Neuronal stem cell (in vitro differentiated cells): ENCODE measurements around the gene KRT27.

Source experiments
- DNase-seq: peaks from one replicate; pipeline ENCODE4 v3.0.0-alpha.2; 2013; ENCODE audit warnings: low spot score
- H2AFZ ChIP-seq: one replicate; pipeline ENCODE4 v1.6.1; 2013; ENCODE audit warnings: mild to moderate bottlenecking, low read length, inconsistent platforms
- H2AK5ac ChIP-seq: 2 replicates; pipeline ENCODE4 v1.6.1; 2013; ENCODE audit warnings: low read depth, mild to moderate bottlenecking, inconsistent platforms, low read length, moderate library complexity, mixed read lengths
- H2BK120ac ChIP-seq: 2 replicates; pipeline ENCODE4 v1.6.1; 2013; ENCODE audit warnings: low read depth, mild to moderate bottlenecking, inconsistent platforms, low read length, moderate library complexity, mixed read lengths
- H2BK12ac ChIP-seq: one replicate; pipeline ENCODE4 v1.6.1; 2013; ENCODE audit warnings: low read length, inconsistent platforms
- H2BK15ac ChIP-seq: 2 replicates; pipeline ENCODE4 v1.6.1; 2013; ENCODE audit warnings: mild to moderate bottlenecking, low read length, inconsistent platforms, mixed read lengths
- H2BK5ac ChIP-seq: one replicate; pipeline ENCODE4 v1.6.1; 2013; ENCODE audit warnings: inconsistent platforms, mild to moderate bottlenecking, low read length, moderate library complexity
- H3K14ac ChIP-seq: one replicate; pipeline ENCODE4 v1.6.1; 2013; ENCODE audit warnings: low read length, inconsistent platforms
- H3K18ac ChIP-seq: 2 replicates; pipeline ENCODE4 v1.6.1; 2013; ENCODE audit warnings: low read length, inconsistent platforms
- H3K23ac ChIP-seq: 2 replicates; pipeline ENCODE4 v1.6.1; 2013; ENCODE audit warnings: low read depth, mild to moderate bottlenecking, mixed read lengths, low read length, inconsistent platforms; ENCODE audit not compliant: poor library complexity
- H3K27ac ChIP-seq: replicated peaks from 3 replicates; pipeline ENCODE4 v1.5.1; 2013; ENCODE audit warnings: low read length, inconsistent platforms
- H3K27me3 ChIP-seq, 3 experiments: 2 replicates each; pipeline ENCODE4 v1.6.1; 2013; ENCODE audit warnings: low read length in 3 of 3, mild to moderate bottlenecking in 2 of 3, inconsistent platforms in 1 of 3, low read depth in 1 of 3, mixed read lengths in 1 of 3, moderate library complexity in 1 of 3; ENCODE audit not compliant: control insufficient read depth in 3 of 3, insufficient read depth in 3 of 3
- H3K36me3 ChIP-seq, 2 donors: replicated peaks in 1 of 2; 2 replicates each; pipeline ENCODE4 v1.6.1; 2013; ENCODE audit warnings: low read length in 2 of 2; ENCODE audit not compliant: control insufficient read depth in 2 of 2, insufficient read depth in 2 of 2
- H3K4ac ChIP-seq: 2 replicates; pipeline ENCODE4 v1.6.1; 2013; ENCODE audit warnings: inconsistent platforms, mild to moderate bottlenecking, low read length, moderate library complexity
- H3K4me1 ChIP-seq, 2 donors: 1 replicate in 1 of 2; 2 replicates in 1 of 2; pipeline ENCODE4 v1.6.1; 2013; ENCODE audit warnings: low read length in 2 of 2, low read depth in 1 of 2; ENCODE audit not compliant: control insufficient read depth in 2 of 2, insufficient read depth in 1 of 2
- H3K4me2 ChIP-seq: one replicate; pipeline ENCODE4 v1.6.1; 2013; ENCODE audit warnings: mild to moderate bottlenecking, low read length, inconsistent platforms; ENCODE audit not compliant: insufficient read depth, poor library complexity, severe bottlenecking
- H3K4me3 ChIP-seq, 2 donors: 2 replicates each; pipeline ENCODE4 v1.5.1; 2013; ENCODE audit warnings: low read length in 2 of 2, mild to moderate bottlenecking in 2 of 2, inconsistent platforms in 1 of 2, moderate library complexity in 1 of 2
- H3K79me1 ChIP-seq: one replicate; pipeline ENCODE4 v1.6.1; 2013; ENCODE audit warnings: low read depth, mild to moderate bottlenecking, inconsistent platforms, low read length, moderate library complexity
- H3K9ac ChIP-seq: one replicate; pipeline ENCODE4 v1.6.1; 2013; ENCODE audit warnings: mild to moderate bottlenecking, low read depth, low read length, inconsistent platforms; ENCODE audit not compliant: poor library complexity
- H3K9me3 ChIP-seq, 2 donors: replicated peaks in 1 of 2; 2 replicates each; pipeline versions ENCODE3 to v1.6.1; 2013; ENCODE audit warnings: low read length in 2 of 2, mild to moderate bottlenecking in 2 of 2, inconsistent platforms in 1 of 2, low read depth in 1 of 2, mixed read lengths in 1 of 2, moderate library complexity in 1 of 2; ENCODE audit not compliant: control insufficient read depth in 2 of 2, insufficient read depth in 1 of 2
- H4K8ac ChIP-seq: one replicate; pipeline ENCODE4 v1.6.1; 2013; ENCODE audit warnings: low read depth, mild to moderate bottlenecking, inconsistent platforms, low read length, moderate library complexity
- H4K91ac ChIP-seq: one replicate; pipeline ENCODE4 v1.6.1; 2013; ENCODE audit warnings: low read length, low read depth, mild to moderate bottlenecking, inconsistent platforms; ENCODE audit not compliant: poor library complexity
- WGBS, 2 donors: extraction: QIAGEN DNeasy Blood & Tissue Kit; methylation state at CpG; one replicate each; pipeline ENCODE4 v1.1.7; 2013; ENCODE audit warnings: missing lambda C conversion rate in 2 of 2, mixed read lengths in 1 of 2; ENCODE audit not compliant: insufficient read length in 2 of 2, insufficient replicate concordance in 1 of 2; ENCODE audit errors: extremely low coverage in 2 of 2; 5-methylcytosine and 5-hydroxymethylcytosine counted together

KRT27 gene

DNA sequence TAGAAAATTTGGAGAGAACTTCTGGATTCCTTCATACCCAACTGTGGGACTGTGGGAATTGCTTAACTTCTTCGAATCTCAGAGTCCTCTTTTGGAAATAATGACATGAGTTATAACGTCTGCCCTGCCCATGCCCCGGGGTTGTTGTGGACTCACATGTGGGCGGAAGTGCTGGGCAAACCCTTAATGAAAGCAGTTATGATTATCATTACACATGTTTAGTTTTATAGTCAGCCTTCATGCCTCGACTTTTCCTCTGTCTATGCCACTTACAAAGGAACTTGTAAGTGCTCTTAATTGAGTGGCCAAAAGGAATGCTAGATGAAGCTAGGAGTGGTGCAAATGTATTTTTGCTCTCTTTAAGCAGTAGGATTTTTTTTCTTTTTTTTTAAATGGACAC is 3.9 kb downstream of the KRT27 start:
- Histone ChIP-seq H3K23ac (no peak overlapping the region), H3K9me3 (no peaks in the 10 kb centered on the region), H3K27me3 (peaks cover 0 to 14% (median 2%) of the 10 kb centered on the region in 3 experiments)

DNA sequence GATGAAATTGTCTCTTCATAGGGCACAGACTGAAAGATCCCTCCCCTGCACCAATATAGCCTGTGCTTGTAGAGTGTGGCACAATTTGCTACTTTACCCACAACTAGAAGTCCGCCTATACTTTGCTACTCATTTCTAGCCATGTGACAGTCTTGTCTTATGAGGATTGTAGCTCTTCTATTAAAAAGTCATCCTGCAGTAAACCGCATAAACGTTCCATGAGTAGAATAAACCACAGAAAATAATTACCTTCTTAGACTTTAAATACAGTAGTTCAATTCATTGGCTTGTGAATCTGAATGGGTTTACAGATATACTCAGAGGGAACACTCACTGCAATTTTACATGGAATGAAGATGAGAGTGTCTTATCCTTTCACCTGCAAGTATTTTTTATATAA is 4.4 kb downstream of the KRT27 start:
- no peak overlapping the region for H4K91ac ChIP-seq
- no peak overlapping the region for H3K18ac ChIP-seq
- H4K8ac ChIP-seq = no peak overlapping the region
- H2BK5ac ChIP-seq = no peak overlapping the region
- peaks cover 0 to 14% (median 2%) of the 10 kb centered on the region in 3 experiments for H3K27me3 ChIP-seq
- H3K27ac ChIP-seq = no peak overlapping the region
- H2BK120ac ChIP-seq = no peak overlapping the region
- no peaks in the 10 kb centered on the region for H3K9me3 ChIP-seq
- no peak overlapping the region for H2AK5ac ChIP-seq
- no peak overlapping the region for H3K4ac ChIP-seq
- no peak overlapping the region for H2BK12ac ChIP-seq
- H3K4me3 ChIP-seq = no peak overlapping the region
- no peaks in the 10 kb centered on the region for H3K4me1 ChIP-seq
- H3K9ac ChIP-seq = no peak overlapping the region
- no CpG with 5 or more reads among the region's 3 CpGs for WGBS, 2 donors
- H3K36me3 ChIP-seq = no peaks in the 10 kb centered on the region
- no peak overlapping the region for H3K14ac ChIP-seq
- no peak overlapping the region for H3K23ac ChIP-seq
- no peaks in the 10 kb centered on the region for H3K79me1 ChIP-seq
- no peak overlapping the region for H2BK15ac ChIP-seq
- H2AFZ ChIP-seq = no peak overlapping the region
- DNase-seq = no peak
- H3K4me2 ChIP-seq = no peak overlapping the region

More for the DNA sequence above, 3.9 kb downstream of the KRT27 start:
- H3K4me2 ChIP-seq = no peak overlapping the region
- no CpG with 5 or more reads among the region's 5 CpGs for WGBS, 2 donors
- no peaks in the 10 kb centered on the region for H3K79me1 ChIP-seq
- no peak overlapping the region for H4K8ac ChIP-seq
- H3K27ac ChIP-seq = no peak overlapping the region
- H4K91ac ChIP-seq = no peak overlapping the region
- no peak overlapping the region for H2AK5ac ChIP-seq
- no peaks in the 10 kb centered on the region for H3K36me3 ChIP-seq
- no peak overlapping the region for H2BK120ac ChIP-seq
- no peak overlapping the region for H2BK15ac ChIP-seq
- H3K4ac ChIP-seq = no peak overlapping the region
- H3K18ac ChIP-seq = no peak overlapping the region
- no peaks in the 10 kb centered on the region for H3K4me1 ChIP-seq
- no peak overlapping the region for H2BK12ac ChIP-seq
- no peak overlapping the region for H3K14ac ChIP-seq
- no peak overlapping the region for H3K4me3 ChIP-seq
- H3K9ac ChIP-seq = no peak overlapping the region
- H2AFZ ChIP-seq = no peak overlapping the region
- no peak for DNase-seq
- H2BK5ac ChIP-seq = no peak overlapping the region

DNA sequence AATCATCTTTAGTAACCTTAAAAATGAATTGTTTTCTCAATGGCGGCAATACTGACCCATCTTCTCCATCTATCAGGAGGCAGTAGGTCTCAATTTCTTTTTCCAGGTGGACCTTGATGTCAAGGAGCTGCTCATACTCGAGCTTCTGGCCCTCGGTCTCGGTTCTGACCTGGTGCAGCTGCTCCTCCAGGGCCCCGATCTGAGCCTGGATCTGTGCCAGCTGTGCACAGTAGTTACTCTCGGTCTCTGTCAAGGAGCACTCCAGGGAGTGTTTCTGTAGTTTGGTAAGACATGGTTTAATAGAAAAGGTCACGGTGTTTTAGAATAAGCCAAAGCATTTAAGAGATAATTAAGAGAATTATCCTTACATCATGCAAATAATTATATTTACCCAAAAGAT is 4.9 kb downstream of the KRT27 start:
- Histone ChIP-seq H3K9ac (no peak overlapping the region), H2BK15ac (no peak overlapping the region), H4K91ac (no peak overlapping the region), H3K9me3 (no peaks in the 10 kb centered on the region), H3K36me3 (no peaks in the 10 kb centered on the region), H3K14ac (no peak overlapping the region), H2BK5ac (no peak overlapping the region), H3K23ac (no peak overlapping the region), H3K4me1 (no peaks in the 10 kb centered on the region), H3K4me2 (no peak overlapping the region), H3K27me3 (peaks cover 0 to 16% (median 2%) of the 10 kb centered on the region in 3 experiments), H2AK5ac (no peak overlapping the region), H2AFZ (no peak overlapping the region), H2BK120ac (no peak overlapping the region), H3K79me1 (no peaks in the 10 kb centered on the region), H3K18ac (no peak overlapping the region), H4K8ac (no peak overlapping the region), H3K27ac (no peak overlapping the region), H2BK12ac (no peak overlapping the region), H3K4me3 (no peak overlapping the region), H3K4ac (no peak overlapping the region)
- WGBS, 2 donors = no CpG with 5 or more reads among the region's 7 CpGs
- DNase-seq = no peak

DNA sequence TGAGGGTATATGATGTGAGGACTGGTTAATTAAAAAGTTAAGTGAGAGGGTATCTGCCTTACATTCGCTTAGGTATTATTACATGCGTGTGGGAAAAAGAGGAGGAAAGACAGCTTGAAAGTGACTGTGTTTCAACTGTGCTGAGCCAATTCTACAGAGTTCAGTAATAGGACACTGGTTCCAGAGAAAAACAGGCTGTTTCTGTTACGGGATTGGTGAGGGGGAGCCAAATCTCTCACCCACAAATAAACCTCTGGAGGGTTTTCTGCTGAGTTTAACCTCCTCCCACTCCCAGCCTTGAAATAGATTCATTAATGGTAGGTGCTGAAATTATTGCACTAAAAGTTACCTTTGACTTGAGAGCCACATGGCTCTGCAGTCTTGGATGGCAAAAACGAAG is 6.4 kb downstream of the KRT27 start:
- H3K18ac ChIP-seq = no peak overlapping the region
- no peak overlapping the region for H3K4ac ChIP-seq
- H3K27me3 ChIP-seq = peaks cover 0 to 18% (median 2%) of the 10 kb centered on the region in 3 experiments
- no peak for DNase-seq
- H3K4me3 ChIP-seq = no peak overlapping the region
- no peaks in the 10 kb centered on the region for H3K36me3 ChIP-seq
- no peak overlapping the region for H3K14ac ChIP-seq
- H4K8ac ChIP-seq = no peak overlapping the region
- H3K79me1 ChIP-seq = no peaks in the 10 kb centered on the region
- H2BK15ac ChIP-seq = no peak overlapping the region
- no peak overlapping the region for H2AFZ ChIP-seq
- H3K4me2 ChIP-seq = no peak overlapping the region
- no CpG with 5 or more reads among the region's 4 CpGs for WGBS, 2 donors
- no peak overlapping the region for H3K9ac ChIP-seq
- H3K4me1 ChIP-seq = no peaks in the 10 kb centered on the region
- H4K91ac ChIP-seq = no peak overlapping the region
- no peak overlapping the region for H3K23ac ChIP-seq
- no peak overlapping the region for H2AK5ac ChIP-seq
- no peak overlapping the region for H2BK12ac ChIP-seq
- peaks cover 0 to 2% of the 10 kb centered on the region in 2 donors for H3K9me3 ChIP-seq
- no peak overlapping the region for H2BK5ac ChIP-seq
- H3K27ac ChIP-seq = no peak overlapping the region
- no peak overlapping the region for H2BK120ac ChIP-seq
